Epithelial cell of proximal tubule (primary cell): ENCODE data around the gene ZNF772. TPM values are rescaled to one million over a fixed set of nuclear protein-coding genes. Genes with fewer than 3 reads are reported as not detected.

Experiments
- DNase-seq: peaks from one replicate; pipeline ENCODE4 v3.0.0-alpha.2; 2011; ENCODE audit warnings: low read depth
- H3K4me3 ChIP-seq: 2 replicates; pipeline ENCODE4 v1.5.1; 2011; ENCODE audit warnings: low read depth, mild to moderate bottlenecking, low read length
- total RNA-seq: library from RNA; depleted of rRNA; stranded (reverse); fragments of >200 nt; gene quantifications from 2 replicates; pipeline ENCODE4 v1.2.3, GENCODE V29; 2015
- TF ChIP-seq, protein P1 (sequence below): conservative IDR thresholded peaks from 2 replicates; pipeline ENCODE4 v1.5.1; 2012; ENCODE audit warnings: low read depth, mild to moderate bottlenecking, low read length

The ZNF772 gene
- total RNA-seq, 1 donor from 2014 or later = 6.1 TPM

DNA sequence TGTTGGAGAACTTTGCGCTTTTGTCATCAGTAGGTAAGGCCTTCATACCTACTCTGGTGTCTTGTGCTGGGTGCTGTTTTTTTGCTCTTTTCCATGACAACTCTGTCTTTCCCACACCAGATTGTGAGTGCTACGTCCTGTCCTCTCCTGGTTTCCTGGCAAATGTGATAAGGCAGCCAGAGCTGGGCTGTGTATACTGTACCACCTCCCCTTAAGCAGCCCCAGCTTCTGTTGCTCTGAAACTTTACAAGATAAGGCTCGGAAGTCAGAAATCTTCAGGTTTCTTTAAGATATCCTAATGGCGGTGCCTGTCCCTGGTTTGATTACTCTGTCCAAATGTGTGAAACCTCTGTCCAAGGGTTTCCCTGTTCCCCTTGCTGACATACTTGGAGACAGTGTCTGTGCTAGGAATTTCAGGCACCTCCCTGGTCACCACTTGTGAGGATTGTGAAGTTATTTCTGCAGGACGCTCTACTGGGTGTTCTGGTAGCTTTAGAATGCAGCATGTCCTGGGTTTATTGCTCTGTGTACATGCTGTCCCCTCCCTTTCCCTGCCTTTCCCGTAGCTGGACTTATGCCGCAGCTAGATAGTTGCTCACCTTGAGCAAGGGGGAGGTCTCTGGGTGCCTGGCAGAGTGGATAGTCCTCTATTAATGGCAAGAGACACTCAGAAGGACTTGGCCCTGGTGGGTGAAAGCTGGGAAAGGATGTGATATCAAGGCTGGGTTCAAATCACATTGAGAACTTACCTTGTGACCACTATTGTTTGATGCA is 35.2 kb downstream of the ZNF772 start:
- H3K4me3 ChIP-seq = no peak overlapping the region
- TF ChIP-seq, protein P1, sequence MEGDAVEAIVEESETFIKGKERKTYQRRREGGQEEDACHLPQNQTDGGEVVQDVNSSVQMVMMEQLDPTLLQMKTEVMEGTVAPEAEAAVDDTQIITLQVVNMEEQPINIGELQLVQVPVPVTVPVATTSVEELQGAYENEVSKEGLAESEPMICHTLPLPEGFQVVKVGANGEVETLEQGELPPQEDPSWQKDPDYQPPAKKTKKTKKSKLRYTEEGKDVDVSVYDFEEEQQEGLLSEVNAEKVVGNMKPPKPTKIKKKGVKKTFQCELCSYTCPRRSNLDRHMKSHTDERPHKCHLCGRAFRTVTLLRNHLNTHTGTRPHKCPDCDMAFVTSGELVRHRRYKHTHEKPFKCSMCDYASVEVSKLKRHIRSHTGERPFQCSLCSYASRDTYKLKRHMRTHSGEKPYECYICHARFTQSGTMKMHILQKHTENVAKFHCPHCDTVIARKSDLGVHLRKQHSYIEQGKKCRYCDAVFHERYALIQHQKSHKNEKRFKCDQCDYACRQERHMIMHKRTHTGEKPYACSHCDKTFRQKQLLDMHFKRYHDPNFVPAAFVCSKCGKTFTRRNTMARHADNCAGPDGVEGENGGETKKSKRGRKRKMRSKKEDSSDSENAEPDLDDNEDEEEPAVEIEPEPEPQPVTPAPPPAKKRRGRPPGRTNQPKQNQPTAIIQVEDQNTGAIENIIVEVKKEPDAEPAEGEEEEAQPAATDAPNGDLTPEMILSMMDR = no peak
- no peak for DNase-seq

DNA sequence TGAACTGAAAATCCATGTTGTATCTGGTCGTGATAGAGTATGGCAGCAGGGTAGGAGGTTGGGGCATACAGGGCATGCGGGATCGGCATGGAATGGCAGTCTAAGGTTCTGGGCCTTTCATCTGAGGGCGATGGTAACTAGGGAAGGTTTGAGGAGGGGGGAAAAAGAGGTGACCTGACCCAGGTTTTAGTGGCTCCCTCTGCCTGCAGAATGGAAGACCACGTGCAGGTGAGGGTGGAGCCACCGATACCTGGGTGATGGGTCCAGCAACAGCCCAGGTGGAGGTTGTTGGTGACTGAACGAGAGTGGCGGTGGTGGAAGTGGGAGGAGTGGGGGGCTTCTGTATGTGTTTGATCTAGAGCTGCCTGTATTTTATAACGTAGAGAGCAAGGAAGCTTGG is 38.4 kb downstream of the ZNF772 start:
- no peak overlapping the region for H3K4me3 ChIP-seq
- DNase-seq = no peak
- TF ChIP-seq, protein P1 = no peak

DNA sequence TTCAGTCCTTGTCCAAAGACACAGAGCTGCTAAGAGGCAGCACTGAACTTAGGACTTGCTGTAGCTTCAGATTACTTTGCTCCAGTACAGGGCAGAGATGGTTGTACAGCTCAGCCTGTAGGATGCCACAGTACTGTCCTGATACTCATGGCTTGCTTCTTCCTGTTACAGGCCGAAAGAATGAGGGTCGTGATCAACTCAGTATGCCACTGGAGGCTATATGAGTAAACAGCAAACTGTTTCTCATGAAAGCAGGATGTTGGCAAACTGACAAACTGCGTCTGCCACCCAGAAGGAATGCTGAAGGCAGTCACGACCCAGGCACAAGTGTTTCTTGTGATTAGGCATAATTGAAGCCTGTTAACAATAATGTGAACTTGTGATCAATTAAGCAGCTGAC is 39.4 kb downstream of the ZNF772 start:
- no peak overlapping the region for H3K4me3 ChIP-seq
- TF ChIP-seq, protein P1 = no peak
- DNase-seq = no peak

DNA sequence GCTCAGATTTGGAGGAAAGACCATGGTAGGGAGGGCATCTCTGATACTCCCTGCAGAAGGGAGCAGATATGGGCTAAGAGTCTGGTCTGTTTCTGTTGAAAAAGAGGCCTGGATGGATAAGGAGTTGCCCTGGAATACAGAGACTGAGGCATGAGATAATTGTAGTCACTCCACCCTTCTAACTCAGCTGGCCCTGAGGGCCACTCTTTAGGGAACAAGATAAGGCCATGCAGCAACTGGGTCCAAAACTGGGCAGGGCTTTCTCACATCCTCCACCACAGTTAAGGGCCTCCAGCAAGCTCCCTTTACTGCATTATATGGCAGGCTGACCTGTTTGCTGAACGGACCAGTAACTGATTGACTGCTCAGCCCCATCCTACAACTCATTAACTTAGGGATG is 40.9 kb downstream of the ZNF772 start:
- peak overlapping the region; percentile 89 for H3K4me3 ChIP-seq
- TF ChIP-seq, protein P1 = no peak
- no peak for DNase-seq

DNA sequence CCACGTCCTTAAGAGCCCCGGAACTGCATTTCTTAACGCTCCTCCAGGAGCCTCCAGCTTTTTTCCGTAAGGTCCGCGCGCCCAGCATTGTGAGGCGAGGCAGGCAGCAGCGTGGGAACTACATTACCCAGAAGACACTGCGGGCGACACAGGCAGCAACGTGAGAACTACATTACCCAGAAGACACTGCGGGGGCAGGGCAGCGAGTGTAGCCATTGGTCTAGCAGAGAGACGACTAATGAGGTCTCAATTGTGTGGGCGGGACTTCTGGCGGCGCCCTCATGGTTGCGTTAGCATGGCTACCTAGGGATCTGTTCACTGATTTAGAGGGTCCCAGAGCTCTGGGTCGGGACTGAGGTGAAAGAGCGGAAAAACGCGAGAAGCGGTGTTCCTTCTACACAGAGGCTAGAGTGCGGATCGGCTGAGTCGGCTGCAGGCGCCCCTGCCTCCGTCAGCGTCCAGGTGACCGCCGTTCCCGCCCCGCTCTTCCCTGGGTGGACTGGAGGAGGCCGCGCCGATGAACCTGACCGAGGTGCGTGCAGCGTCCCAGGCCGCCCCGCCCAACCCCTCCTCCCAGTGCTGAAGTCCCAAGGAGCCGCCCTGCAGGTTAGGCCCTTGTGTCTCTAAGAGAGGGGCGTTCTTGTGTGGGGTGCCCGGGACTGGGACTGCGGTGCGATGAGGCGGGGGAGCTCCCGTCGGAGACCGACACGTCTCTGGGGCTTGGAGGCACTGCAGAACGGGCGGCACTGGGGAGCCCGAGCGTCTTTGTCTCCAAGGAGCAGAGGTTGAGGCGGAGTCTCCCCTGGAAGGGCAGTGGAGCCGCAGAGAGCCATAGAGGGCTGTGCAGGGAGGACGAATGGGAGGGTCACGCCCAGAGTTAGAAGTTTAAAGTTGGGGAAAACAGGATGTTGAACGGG is 42.0 kb downstream of the ZNF772 start, which contains the start of gene ZNF749:
TSS of gene ZNF749 (plus strand) at position 264 of the 917 bp plus-strand sequence. CDS start at position 518, 254 bp downstream.
- peak within 1 kb of the TSS; percentile 89 for H3K4me3 ChIP-seq
- TF ChIP-seq, protein P1 = no peak
- peak; percentile 83 for DNase-seq

DNA sequence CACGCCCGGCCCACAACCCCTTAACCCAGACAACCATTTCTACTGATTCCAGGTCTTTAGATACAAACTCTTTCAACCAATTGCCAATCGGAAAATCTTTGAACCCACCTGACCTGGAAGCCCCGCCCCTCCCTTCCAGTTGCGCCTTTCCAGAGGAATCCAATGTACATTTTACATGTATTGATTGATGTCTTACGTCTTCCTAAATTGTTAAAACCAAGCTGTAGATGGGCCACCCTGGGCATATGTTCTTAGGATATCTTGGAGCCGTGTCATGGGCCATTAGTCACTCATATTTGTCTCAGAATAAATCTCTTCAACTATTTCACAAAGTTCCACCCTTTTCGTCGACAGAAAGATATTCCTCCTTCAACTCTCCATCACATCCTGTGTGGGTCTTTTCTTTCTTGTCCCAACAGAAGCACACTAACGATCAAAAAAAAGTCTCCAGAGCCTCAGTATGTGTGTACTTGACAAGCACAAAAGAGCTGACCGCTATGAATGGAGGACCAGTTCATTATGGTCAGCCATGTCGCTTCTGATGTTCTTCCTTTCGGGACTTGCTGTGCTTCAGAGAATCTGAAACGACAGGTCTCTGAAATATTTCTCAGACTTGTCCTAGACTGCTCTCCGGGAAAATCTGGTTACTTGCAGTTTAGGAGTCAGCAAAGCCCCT is 42.8 kb downstream of the ZNF772 start:
- DNase-seq = no peak
- TF ChIP-seq, protein P1 = no peak
- peak overlapping the region; percentile 89 for H3K4me3 ChIP-seq
